HG02588 (cell line): ENCODE measurements around the gene KRTAP10-5.
"Not testable (repeated sequence)": the region's sequence is repeated elsewhere in the genome, so short reads cannot be mapped to it uniquely, and the experiment has no call there.

ENCODE experiments used
- ATAC-seq: cut with Tn5 transposase; IDR thresholded peaks from one replicate; pipeline ENCODE4 v1.9.1; 2021; ENCODE audit warnings: mild to moderate bottlenecking, moderate library complexity; ENCODE audit not compliant: unreplicated experiment

Gene KRTAP10-5

GRCh38 chr21:44550285-44550684 lies 30.1 kb downstream of the KRTAP10-5 start:
- not testable (repeated sequence) for ATAC-seq

DNA sequence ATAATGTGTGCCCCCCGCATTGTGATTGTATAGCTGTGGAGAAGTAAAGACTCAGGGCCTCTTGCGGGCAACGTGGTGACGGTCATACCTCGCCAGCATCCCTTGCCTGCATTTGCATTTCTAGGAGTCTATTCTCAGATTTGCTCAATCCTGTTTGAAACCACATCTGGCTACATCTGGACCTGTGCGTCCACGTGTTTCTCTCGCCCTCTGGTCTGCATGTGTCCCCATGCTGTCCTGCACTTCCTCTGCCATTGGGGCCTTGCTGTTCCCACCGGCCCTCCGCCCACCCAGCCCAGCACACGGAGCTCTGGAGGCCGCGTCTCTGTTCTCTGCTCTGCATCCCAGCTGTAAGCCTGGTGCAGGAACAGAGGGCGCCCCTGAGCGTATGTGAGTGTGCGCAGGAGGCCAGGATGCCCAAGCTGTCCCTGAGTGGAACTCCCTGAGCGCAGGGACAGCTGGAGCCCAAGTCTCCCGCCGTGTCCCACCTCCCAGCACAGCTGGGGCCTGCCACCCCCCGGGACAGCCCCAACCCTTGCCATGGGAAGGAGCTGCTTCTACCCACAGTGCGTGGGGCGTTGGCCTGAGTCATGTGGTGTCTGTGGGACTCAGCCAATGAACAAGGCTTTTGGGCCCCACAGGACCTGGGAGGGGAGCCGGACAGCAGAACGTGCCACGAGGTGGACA lies 30.7 kb downstream of the KRTAP10-5 start:
- no peak for ATAC-seq

DNA sequence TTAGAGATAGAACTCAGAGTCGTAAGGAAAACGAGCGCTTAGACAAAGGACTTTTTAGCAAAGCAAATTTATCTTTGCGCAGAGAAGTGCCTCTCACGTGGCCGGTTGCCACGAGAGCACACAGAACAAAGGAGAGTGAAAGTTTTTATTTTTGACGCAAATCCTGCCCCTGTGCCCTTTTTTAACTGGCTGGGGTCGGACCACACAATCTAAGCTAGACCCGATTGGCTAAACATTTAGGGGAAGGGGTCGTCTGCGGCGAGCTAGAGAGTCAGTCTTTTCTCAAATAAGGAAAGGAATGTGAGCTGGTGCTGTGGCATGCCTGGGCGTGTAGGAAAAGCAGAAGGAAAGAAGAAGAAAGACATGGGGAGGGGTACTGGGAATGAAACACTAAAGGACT lies 31.5 kb downstream of the KRTAP10-5 start:
- ATAC-seq = no peak

DNA sequence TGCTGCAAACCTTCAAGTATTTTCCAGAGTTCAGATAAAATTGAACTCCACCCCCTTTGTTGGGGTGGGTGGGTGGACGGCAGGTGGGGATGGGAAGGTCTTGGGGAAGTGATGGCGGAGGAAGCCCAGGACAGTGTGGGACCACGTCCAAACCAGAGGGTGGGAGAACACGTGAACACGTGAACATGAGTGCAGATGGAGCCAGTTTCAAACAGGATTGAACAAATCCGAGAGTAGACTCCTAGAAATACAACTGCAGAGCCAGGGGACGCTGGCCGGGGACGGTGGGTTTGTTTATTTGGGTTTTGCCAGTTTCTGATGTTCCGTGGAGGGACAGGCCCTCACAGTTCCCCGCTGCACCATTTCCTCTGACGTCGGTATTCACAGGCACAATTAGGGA lies 32.0 kb downstream of the KRTAP10-5 start:
- no peak for ATAC-seq

DNA sequence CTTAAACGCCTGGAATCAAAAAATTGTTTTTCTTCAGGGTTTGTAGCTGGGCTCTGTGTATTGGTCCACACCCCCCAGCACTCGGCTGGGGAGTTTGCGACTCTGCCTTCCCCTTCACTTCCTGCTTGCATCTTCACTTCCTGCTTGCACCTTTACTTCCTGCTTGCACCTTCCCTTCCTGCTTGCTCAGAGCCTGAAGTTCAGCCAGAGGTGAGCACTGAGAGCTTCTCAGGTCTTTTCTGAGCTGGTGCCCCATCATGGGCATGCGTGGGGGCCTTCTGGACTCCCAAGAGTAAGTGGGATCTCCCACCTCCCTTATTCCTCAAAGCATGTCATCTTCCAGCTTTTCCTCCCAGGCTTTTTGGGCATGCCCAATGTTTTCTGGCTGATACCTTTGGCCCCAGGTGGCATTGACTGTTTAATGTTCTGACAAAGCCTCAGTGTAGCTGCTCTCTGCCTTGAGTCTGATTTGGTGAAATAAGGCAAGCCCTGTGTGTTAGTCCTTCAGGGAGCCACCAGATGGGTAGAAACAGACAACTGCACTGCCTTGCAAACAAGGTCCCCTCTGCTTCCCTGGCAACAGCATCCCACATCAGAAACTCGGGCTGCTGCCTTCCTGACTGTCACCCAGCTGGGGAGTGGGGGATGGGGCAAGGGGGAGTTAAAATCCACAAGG lies 32.6 kb downstream of the KRTAP10-5 start:
- no peak for ATAC-seq

GRCh38 chr21:44544566-44544965 lies 35.8 kb downstream of the KRTAP10-5 start:
- ATAC-seq = no peak

- ATAC-seq = no peak
Measured at GRCh38 chr21:44542716-44543115, 37.7 kb downstream of the KRTAP10-5 start.

DNA sequence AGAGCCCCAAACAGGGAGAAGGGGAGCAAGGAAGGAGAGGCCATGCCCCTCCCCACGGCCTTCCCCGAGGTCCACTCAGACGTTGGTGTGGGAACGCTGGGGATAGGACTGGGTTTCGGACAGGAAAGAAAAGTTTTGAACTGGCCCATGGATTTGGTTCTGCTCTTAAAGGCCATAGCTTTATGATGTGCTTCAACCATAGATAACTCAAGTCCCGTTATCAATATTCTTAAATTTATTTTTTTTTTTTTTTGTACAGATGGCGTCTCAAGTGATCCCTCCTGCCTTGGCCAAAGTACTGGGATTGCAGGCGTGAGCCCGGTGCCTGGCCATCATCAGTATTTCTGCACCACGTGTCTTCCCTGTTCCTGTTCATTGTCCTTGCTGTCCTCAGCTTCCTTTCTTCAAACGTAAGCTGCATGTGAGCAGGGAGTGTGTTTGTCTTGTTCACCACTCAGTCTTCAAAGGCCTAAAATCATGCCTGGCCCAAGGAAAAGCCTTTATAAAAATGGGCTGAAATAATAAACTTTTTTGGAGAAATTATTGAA lies 39.6 kb downstream of the KRTAP10-5 start:
- no peak for ATAC-seq

GRCh38 chr21:44539991-44540666 lies 40.3 kb downstream of the KRTAP10-5 start, which contains the start of gene KRTAP10-1:
Gene KRTAP10-1 (minus strand): TSS chr21:44540195. CDS start chr21:44540150, 45 bp downstream.
- no peak for ATAC-seq

GRCh38 chr21:44539046-44539445 lies 41.4 kb downstream of the KRTAP10-5 start:
- ATAC-seq = no peak

DNA sequence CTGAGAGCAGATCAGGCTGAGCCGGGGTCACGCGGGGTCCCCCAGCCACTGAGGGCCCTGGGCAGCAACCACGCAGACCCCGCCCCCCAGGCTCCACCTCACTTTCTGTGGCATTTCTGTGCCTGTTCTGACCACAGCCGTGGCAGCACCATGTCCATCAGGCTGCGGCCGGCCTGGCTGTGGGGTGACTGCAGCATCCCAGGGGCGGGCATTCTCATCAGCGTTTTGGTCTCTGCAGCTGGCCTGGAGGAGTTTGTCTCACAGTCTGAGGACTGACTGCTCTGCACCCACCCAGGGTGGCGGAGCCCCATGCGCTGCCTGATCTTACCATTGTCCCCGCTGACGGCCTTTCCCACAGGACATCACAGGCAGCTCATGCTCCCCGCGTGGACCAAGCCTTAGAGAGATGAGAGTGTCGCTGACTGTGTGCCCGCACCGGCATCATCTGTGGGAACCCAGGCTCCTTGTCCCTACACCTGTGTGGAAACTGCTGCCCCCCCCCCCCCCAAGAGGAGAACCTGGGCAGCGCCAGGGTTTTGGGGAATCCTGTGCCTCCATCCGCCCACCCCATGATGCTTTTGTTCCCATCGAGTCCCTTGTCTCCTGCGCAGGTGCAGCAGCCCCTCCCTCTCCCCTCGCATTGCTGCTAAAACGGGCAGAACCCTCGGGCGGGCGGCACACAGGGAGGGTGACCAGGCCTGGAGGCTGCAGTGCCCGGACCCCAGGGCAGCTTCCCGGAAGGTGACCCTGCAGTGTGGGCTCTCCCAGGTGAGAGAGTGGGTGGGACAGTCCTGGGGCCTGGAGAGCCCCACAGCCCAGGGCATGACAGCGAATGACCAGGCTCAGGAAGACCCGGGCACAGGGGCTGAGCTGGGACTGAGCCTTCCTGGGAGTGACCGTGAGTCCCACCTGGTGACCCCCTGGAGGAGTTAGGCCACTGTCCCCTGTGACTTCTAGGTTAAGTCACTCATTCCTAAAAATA lies 42.2 kb downstream of the KRTAP10-5 start:
- ATAC-seq = no peak

DNA sequence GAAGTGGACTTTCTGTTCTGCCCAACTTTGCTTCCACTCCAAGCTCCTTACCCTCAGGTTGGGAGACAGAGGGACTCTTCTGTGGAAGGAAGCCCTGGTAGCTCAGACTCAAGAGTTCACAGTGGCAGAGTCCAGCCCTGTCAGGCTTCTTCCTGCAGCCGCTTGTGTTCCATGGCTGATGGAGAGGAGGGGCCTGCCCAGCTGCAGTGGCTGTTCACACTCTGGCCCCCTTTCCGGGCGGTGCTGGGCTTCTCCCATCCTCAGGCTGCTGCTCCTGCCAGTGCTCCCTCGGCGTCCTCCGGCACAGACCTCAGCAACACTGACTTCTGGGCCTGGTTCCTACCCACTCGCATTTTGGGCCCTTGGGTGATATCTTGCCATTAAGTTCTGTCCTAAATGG lies 44.4 kb downstream of the KRTAP10-5 start:
- no peak for ATAC-seq

DNA sequence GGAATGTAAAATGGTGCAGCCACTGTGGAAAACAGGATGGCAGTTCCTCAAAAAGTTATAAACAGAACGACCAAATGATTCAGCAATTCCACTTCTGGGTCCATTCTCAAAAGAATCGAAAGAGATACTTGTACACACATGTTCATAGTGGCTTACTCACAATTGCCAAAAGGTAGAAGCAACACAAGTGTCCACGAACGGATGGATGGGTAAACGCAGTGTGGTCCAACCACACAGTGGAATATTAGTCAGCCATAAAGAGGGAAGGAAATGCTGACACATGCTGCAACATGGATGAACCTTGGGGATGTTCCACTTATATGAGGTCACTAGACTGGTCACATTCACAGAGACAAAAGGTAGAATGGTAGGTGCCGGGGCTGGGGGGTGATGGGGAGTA lies 45.7 kb downstream of the KRTAP10-5 start:
- ATAC-seq = no peak

DNA sequence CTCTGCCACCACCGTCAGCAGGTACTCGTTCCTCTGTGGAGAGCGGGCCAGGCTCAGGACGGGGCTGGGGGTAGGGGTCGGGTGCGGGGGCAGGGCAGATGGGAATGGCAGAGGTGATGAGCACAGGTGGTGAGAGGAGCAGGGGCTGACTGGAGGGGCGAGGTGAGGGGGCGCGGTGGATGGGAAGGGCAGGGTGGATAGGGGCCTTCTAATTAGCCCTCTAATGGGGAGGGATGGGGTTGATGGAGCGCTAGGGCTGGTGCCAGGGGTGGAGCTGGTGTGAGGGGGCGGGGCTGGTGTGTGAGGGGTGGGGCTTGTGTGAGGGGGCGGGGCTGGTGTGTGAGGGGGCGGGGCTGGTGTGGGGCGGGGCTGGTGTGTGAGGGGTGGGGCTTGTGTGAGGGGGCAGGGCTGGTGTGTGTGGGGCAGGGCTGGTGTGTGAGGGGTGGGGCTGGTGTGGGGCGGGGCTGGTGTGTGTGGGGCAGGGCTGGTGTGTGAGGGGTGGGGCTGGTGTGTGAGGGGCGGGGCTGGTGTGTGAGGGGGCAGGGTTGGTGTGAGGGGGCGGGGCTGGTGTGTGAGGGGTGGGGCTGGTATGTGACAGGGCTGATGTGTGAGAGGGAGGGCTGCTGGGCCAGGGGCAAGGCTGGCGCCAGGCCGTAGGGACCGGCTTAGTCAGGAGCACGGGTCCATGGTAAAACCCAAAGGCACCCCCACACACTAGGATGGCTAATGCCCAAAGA lies 46.3 kb downstream of the KRTAP10-5 start:
- ATAC-seq = no peak

DNA sequence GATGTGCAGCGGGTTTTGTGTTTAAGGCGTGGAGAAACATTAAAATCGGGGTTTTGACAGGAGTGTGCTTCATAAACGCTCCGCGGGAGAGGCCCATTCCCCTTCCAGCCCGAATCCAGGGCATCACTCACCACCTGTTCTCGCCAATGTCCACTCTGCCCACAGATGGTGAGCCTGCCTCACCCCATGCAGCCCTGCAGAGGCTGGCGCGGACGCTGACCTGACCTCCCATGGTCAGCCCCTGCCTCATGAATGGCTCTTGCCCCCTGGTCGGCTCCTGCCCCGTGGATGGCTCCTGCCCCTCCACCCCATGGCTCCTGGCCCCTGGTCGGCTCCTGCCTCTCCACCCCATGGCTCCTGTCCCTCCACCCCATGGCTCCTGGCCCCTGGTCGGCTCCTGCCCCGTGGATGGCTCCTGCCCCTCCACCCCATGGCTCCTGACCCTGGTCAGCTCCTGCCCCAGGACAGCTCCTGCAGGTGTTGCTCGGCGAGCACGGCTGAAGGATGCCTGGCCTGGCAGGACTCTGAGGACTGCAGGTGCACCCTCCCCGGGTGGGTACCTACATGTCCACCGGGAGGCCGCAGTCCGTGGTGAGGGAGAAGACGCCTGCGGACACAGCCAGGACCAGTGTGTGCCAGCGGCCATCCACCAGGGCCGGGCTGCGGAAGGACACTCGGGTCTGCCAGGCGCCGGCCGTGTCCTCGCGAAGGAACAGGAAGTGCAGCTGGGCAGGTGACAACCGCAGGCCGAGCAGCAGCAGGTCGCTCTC lies 47.1 kb downstream of the KRTAP10-5 start:
- no peak for ATAC-seq

DNA sequence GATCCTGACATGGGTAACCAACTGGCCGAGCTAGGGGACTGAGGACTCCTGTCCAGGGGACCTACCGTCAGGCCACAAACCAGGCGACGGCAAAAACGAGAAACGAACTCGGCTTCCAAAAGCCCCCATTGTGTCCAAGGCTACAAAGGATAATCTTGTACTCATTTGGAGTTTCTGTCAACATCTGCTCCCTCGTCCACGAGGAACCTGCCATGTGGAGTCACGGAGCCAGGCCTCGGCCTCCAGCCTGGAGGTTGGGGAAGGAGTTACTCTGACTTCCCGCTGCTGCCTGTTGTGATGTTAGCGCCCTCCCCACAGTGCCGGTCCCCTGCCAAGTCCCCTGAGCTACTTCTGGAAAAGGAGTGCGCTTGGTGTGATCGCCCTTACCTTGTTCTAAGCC lies 47.7 kb downstream of the KRTAP10-5 start:
- ATAC-seq = no peak

- ATAC-seq = no peak
Measured at GRCh38 chr21:44531606-44532564, 48.5 kb downstream of the KRTAP10-5 start.
